H1 (cell line): ENCODE measurements around the gene ITGAV. TPM values are rescaled to one million over a fixed set of nuclear protein-coding genes. Genes with fewer than 3 reads are reported as not detected.

ENCODE experiments used
- CTCF ChIA-PET: fragments of 300-600 bp; sonication (Branson Sonifier 250); formaldehyde crosslinking; loops from one replicate; lab custom pipeline; 2021; ENCODE audit not compliant: partially characterized antibody; lab: Charles Lee
- POLR2A ChIA-PET: fragments of 300-600 bp; sonication (Branson Sonifier 250); formaldehyde crosslinking; loops from one replicate; lab custom pipeline; 2021; ENCODE audit warnings: inconsistent platforms; ENCODE audit not compliant: partially characterized antibody; lab: Charles Lee
- DNase-seq, 2 experiments: peaks; one replicate each; pipeline versions ENCODE4 v3.0.0 to v3.0.0-alpha.2; 2010 to 2022; ENCODE audit warnings: low spot score in 2 of 2, low read depth in 1 of 2, mixed read lengths in 1 of 2
- FAIRE-seq: peaks from 2 replicates; lab custom pipeline; 2011; peaks lifted over from hg19 to GRCh38; lab: Jason Lieb, UNC
- H2AFZ ChIP-seq: 2 replicates; pipeline ENCODE4 v1.8.1; 2012; ENCODE audit warnings: low read length, inconsistent platforms
- H2AK5ac ChIP-seq: 2 replicates; pipeline ENCODE4 v1.6.1; 2013; ENCODE audit warnings: low read depth, low read length
- H2BK120ac ChIP-seq: replicated peaks from 2 replicates; pipeline ENCODE3; 2013; ENCODE audit warnings: low read depth, low read length, inconsistent platforms
- H2BK12ac ChIP-seq: 2 replicates; pipeline ENCODE4 v1.6.1; 2013; ENCODE audit warnings: low read depth, low read length
- H2BK15ac ChIP-seq: 2 replicates; pipeline ENCODE4 v1.6.1; 2013; ENCODE audit warnings: low read length
- H2BK20ac ChIP-seq: 2 replicates; pipeline ENCODE4 v1.6.1; 2013; ENCODE audit warnings: low read length
- H2BK5ac ChIP-seq: 2 replicates; pipeline ENCODE4 v1.6.1; 2013; ENCODE audit warnings: low read depth, low read length
- H3K14ac ChIP-seq: 2 replicates; pipeline ENCODE4 v1.6.1; 2013; ENCODE audit warnings: inconsistent platforms; ENCODE audit not compliant: insufficient read length
- H3K18ac ChIP-seq: 2 replicates; pipeline ENCODE4 v1.6.1; 2013; ENCODE audit warnings: low read length; ENCODE audit errors: extremely low read depth
- H3K23ac ChIP-seq: 2 replicates; pipeline ENCODE4 v1.6.1; 2013; ENCODE audit warnings: inconsistent platforms; ENCODE audit not compliant: insufficient read length
- H3K23me2 ChIP-seq: 2 replicates; pipeline ENCODE4 v1.6.1; 2013; ENCODE audit warnings: low read depth, low read length
- H3K27ac ChIP-seq: 2 replicates; pipeline ENCODE4 v1.6.1; 2011; ENCODE audit warnings: low read depth, low read length, inconsistent platforms
- H3K27me3 ChIP-seq, 4 experiments: replicated peaks in 1 of 4; 1 replicate in 1 of 4; 2 replicates in 3 of 4; pipeline versions ENCODE4 v1.6.1 to v1.8.1; 2011 to 2013; ENCODE audit warnings: low read length in 3 of 4, mild to moderate bottlenecking in 3 of 4, inconsistent platforms in 2 of 4, mixed read lengths in 2 of 4, moderate library complexity in 1 of 4; ENCODE audit not compliant: control insufficient read depth in 3 of 4, insufficient read depth in 3 of 4; ENCODE audit errors: extremely low read depth in 1 of 4
- H3K36me3 ChIP-seq, 4 experiments: 2 replicates each; pipeline versions ENCODE4 v1.6.1 to v1.8.1; 2011 to 2013; ENCODE audit warnings: mild to moderate bottlenecking in 4 of 4, low read length in 3 of 4, moderate library complexity in 2 of 4, control low read depth in 1 of 4, inconsistent platforms in 1 of 4; ENCODE audit not compliant: insufficient read depth in 4 of 4, control insufficient read depth in 2 of 4
- H3K4ac ChIP-seq: replicated peaks from 2 replicates; pipeline ENCODE3; 2013; ENCODE audit warnings: low read length, low read depth, mixed read lengths, inconsistent platforms; ENCODE audit not compliant: insufficient read length
- H3K4me1 ChIP-seq, 4 experiments: replicated peaks in 1 of 4; 1 replicate in 1 of 4; 2 replicates in 3 of 4; pipeline versions ENCODE4 v1.6.1 to v1.8.1; 2011 to 2013; ENCODE audit warnings: low read length in 3 of 4, inconsistent platforms in 2 of 4, mixed read lengths in 1 of 4; ENCODE audit not compliant: insufficient read depth in 4 of 4, control insufficient read depth in 3 of 4
- H3K4me2 ChIP-seq, 2 experiments: 2 replicates each; pipeline versions ENCODE4 v1.6.1 to v1.8.1; 2011 to 2013; ENCODE audit warnings: low read depth in 2 of 2, low read length in 2 of 2, control low read depth in 1 of 2, inconsistent platforms in 1 of 2, mild to moderate bottlenecking in 1 of 2; ENCODE audit not compliant: insufficient read depth in 1 of 2
- H3K4me3 ChIP-seq, 4 experiments: fragments of 200-600, 300-600 bp in 1 of 4; sonication (generic), shearing (Covaris generic), sonication (Bioruptor Twin) in 1 of 4; 2 replicates each; pipeline versions ENCODE4 v1.5.1 to v1.8.1; 2011 to 2016; ENCODE audit warnings: low read length in 4 of 4, low read depth in 3 of 4, control low read depth in 2 of 4, inconsistent platforms in 2 of 4, mild to moderate bottlenecking in 2 of 4, mixed read lengths in 1 of 4, moderate library complexity in 1 of 4; ENCODE audit not compliant: insufficient read depth in 2 of 4; ENCODE audit errors: extremely low read depth in 1 of 4
- H3K56ac ChIP-seq: replicated peaks from 2 replicates; pipeline ENCODE3; 2013; ENCODE audit warnings: low read depth, mild to moderate bottlenecking, mixed read lengths, low read length, inconsistent platforms; ENCODE audit not compliant: insufficient read length
- H3K79me1 ChIP-seq: 2 replicates; pipeline ENCODE4 v1.6.1; 2013; ENCODE audit warnings: low read depth, low read length, control low read depth
- H3K79me2 ChIP-seq, 2 experiments: 2 replicates each; pipeline versions ENCODE4 v1.6.1 to v1.8.1; 2012 to 2013; ENCODE audit warnings: low read length in 2 of 2, mild to moderate bottlenecking in 2 of 2, inconsistent platforms in 1 of 2; ENCODE audit not compliant: insufficient read depth in 2 of 2, control insufficient read depth in 1 of 2
- H3K9ac ChIP-seq, 4 experiments: replicated peaks in 1 of 4; 1 replicate in 1 of 4; 2 replicates in 3 of 4; pipeline versions ENCODE4 v1.6.1 to v1.8.1; 2011 to 2013; ENCODE audit warnings: low read depth in 3 of 4, low read length in 3 of 4, control low read depth in 2 of 4, mild to moderate bottlenecking in 2 of 4, moderate library complexity in 2 of 4, inconsistent platforms in 1 of 4; ENCODE audit errors: extremely low read depth in 1 of 4
- H3K9me3 ChIP-seq, 2 experiments: 2 replicates each; pipeline versions ENCODE4 v1.6.1 to v1.8.1; 2012 to 2013; ENCODE audit warnings: mild to moderate bottlenecking in 2 of 2, moderate library complexity in 2 of 2, control low read depth in 1 of 2, inconsistent platforms in 1 of 2, low read depth in 1 of 2, low read length in 1 of 2, mixed read lengths in 1 of 2; ENCODE audit not compliant: insufficient read depth in 2 of 2
- H4K20me1 ChIP-seq, 2 experiments: replicated peaks in 1 of 2; 2 replicates each; pipeline versions ENCODE3 to v1.8.1; 2011 to 2013; ENCODE audit warnings: inconsistent platforms in 2 of 2, low read length in 2 of 2, mild to moderate bottlenecking in 1 of 2; ENCODE audit not compliant: insufficient read depth in 2 of 2, control insufficient read depth in 1 of 2
- H4K5ac ChIP-seq: 2 replicates; pipeline ENCODE4 v1.6.1; 2013; ENCODE audit warnings: low read length, low read depth, mixed read lengths, inconsistent platforms; ENCODE audit not compliant: insufficient read length
- H4K8ac ChIP-seq: 2 replicates; pipeline ENCODE4 v1.8.0; 2013; ENCODE audit warnings: mild to moderate bottlenecking, moderate library complexity, low read length, inconsistent platforms; ENCODE audit not compliant: insufficient read depth; ENCODE audit errors: extremely low read depth
- H4K91ac ChIP-seq: replicated peaks from 2 replicates; pipeline ENCODE3; 2013; ENCODE audit warnings: low read length, mixed read lengths, inconsistent platforms; ENCODE audit not compliant: insufficient read length
- EGR1 ChIP-seq: IDR thresholded peaks from 2 replicates; pipeline ENCODE4 v1.6.1; 2011; ENCODE audit warnings: low read depth, low read length, borderline replicate concordance
- HDAC2 ChIP-seq, 2 experiments: fragments of 300-600 bp in 1 of 2; sonication (generic) in 1 of 2; IDR thresholded peaks; 2 replicates each; pipeline ENCODE4 v1.6.1; 2011 to 2012; ENCODE audit warnings: low read depth in 2 of 2, low read length in 2 of 2, mild to moderate bottlenecking in 2 of 2, moderate library complexity in 2 of 2, borderline replicate concordance in 1 of 2, inconsistent platforms in 1 of 2
- SP2 ChIP-seq: IDR thresholded peaks from 2 replicates; pipeline ENCODE4 v1.6.1; 2012; ENCODE audit warnings: mild to moderate bottlenecking, low read length, inconsistent platforms
- WGBS, 2 experiments: shearing (Covaris generic) in 1 of 2; methylation state at CpG; one replicate each; pipeline versions ENCODE4 v1.1.6 to v1.1.7; 2013 to 2015; ENCODE audit warnings: low lambda C conversion rate in 2 of 2, mixed read lengths in 2 of 2, inconsistent platforms in 1 of 2, low coverage in 1 of 2, missing lambda C conversion rate in 1 of 2; ENCODE audit not compliant: insufficient replicate concordance in 2 of 2, insufficient coverage in 1 of 2, insufficient read length in 1 of 2; ENCODE audit errors: extremely low coverage in 1 of 2, missing lambda C conversion rate in 1 of 2; 5-methylcytosine and 5-hydroxymethylcytosine counted together
- polyA plus RNA-seq, 7 experiments: library from polyadenylated mRNA; depleted of rRNA in 3 of 7; stranded (reverse) in 5 of 7; unstranded in 2 of 7; fragments of >200 nt in 5 of 7; fragments of 200-250 nt in 2 of 7; gene quantifications; 1 replicate in 5 of 7; 2 replicates in 1 of 7; 4 replicates in 1 of 7; pipeline versions ENCODE4 v1.2.1 to v1.2.3, GENCODE V29; 2011 to 2013; ENCODE audit warnings: missing spikeins in 2 of 7, mixed read lengths in 2 of 7
- total RNA-seq: library from RNA; stranded (reverse); fragmentation: NEBNext Ultra II Directional; extraction: Animal tissue kit (Norgen Biotek cat#: 25700); gene quantifications from 2 replicates; pipeline ENCODE4 v1.2.1, GENCODE V29; 2021

ITGAV gene
- total and polyA plus RNA-seq, 2 of the 8 experiments (the other 6 are each of a cell fraction or from before 2014, with no cell fraction given) = 11.7 to 42.4 TPM

DNA sequence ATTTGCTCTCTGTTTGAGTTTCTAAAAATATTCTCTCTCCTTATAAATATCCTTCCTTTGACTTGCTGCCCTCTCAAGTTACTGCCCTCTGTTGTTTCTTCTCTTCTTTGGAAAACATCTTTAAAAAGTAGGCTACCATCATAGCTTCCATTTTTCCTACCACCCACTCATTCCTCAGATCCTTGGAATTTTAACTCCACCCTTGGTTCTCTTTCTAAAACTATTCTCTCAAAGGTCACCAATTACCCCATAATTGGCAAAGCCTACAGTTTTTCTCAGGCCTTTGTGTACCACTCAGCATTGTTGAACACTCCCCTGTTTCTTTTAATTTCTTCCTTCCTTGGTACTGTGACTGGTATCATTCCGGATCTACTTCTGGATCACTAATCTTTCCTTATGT is 43.0 kb upstream of the ITGAV start:
- H3K79me2 ChIP-seq = no peaks in the 10 kb centered on the region
- 0% methylated on average over 1 of the region's 1 CpG; no CpG with 5 or more reads in 1 of the 2 experiments for WGBS, 2 experiments
- no peaks in the 10 kb centered on the region for H3K79me1 ChIP-seq
- no peak overlapping the region for H4K91ac ChIP-seq
- H2AFZ ChIP-seq = no peak overlapping the region
- H4K8ac ChIP-seq = no peak overlapping the region
- H2AK5ac ChIP-seq = no peak overlapping the region
- H3K27me3 ChIP-seq = no peaks in the 10 kb centered on the region
- peaks cover 0 to 9% (median 6%) of the 10 kb centered on the region in 4 experiments; a peak in 5 of 7 replicates for H3K4me1 ChIP-seq
- ChIA-PET CTCF (interaction anchor here (0.8 to 1.7 kb wide), 3 partner anchors 10 to 93 kb away, joined by 3 to 7 read pairs (median 3); partner anchors contain the start of gene ITGAV), POLR2A (no interaction called here)
- H4K20me1 ChIP-seq = no peaks in the 10 kb centered on the region
- H2BK20ac ChIP-seq = no peak overlapping the region
- no peak overlapping the region for H2BK5ac ChIP-seq
- no peak overlapping the region for H3K14ac ChIP-seq
- H3K9me3 ChIP-seq = no peaks in the 10 kb centered on the region
- no peaks in the 10 kb centered on the region for H3K36me3 ChIP-seq
- no peak for DNase-seq
- H3K23ac ChIP-seq = no peak overlapping the region
- H3K27ac ChIP-seq = no peak overlapping the region
- H2BK12ac ChIP-seq = no peak overlapping the region
- FAIRE-seq = no peak
- no peak overlapping the region for H3K4me2 ChIP-seq
- H3K18ac ChIP-seq = no peak overlapping the region
- H3K56ac ChIP-seq = no peak overlapping the region
- no peak overlapping the region for H3K4ac ChIP-seq
- H3K23me2 ChIP-seq = no peaks in the 10 kb centered on the region
- no peak overlapping the region for H4K5ac ChIP-seq
- no peak overlapping the region for H3K9ac ChIP-seq
- H2BK15ac ChIP-seq = no peak overlapping the region
- no peak overlapping the region for H3K4me3 ChIP-seq
- H2BK120ac ChIP-seq = no peak overlapping the region
- TF ChIP-seq HDAC2 (IDR thresholded peaks at IDR 0.05; ENCODE audit: borderline replicate concordance in 1 of 2, low read depth in 2 of 2, low read length in 2 of 2) = no peak
- no peak for TF ChIP-seq SP2
- TF ChIP-seq EGR1 = no peak
